K562 (cell line): Measurements from ENCODE around the gene SEC14L2. TPM values are rescaled to one million over a fixed set of nuclear protein-coding genes. Genes with fewer than 3 reads are reported as not detected.
A peak's percentile ranks its signal among the peaks of the same experiment; 100 is the strongest.

Experiments
- BRD9 ChIP-seq: fragments of 450-650 bp; IDR thresholded peaks from 2 replicates; pipeline ENCODE4 v1.6.1; 2018; ENCODE audit warnings: low read depth; ENCODE audit not compliant: partially characterized antibody
- CAMTA2 ChIP-seq: fragments of 250-450 bp; sonication (Bioruptor Pico); conservative IDR thresholded peaks from 2 replicates; pipeline ENCODE4 v1.5.1; 2022
- CBFA2T3 ChIP-seq: fragments of 450-650 bp; IDR thresholded peaks from 2 replicates; pipeline ENCODE4 v1.6.1; 2017
- CEBPG ChIP-seq, 3 experiments: fragments of 200-800 bp in 1 of 3; sonication (Bioruptor generic) in 1 of 3; sonication (generic) in 1 of 3; formaldehyde crosslinking in 1 of 3; IDR thresholded peaks in 2 of 3; conservative IDR thresholded peaks in 1 of 3; 2 replicates each; pipeline versions ENCODE4 v1.6.1 to v1.8.0; 2016 to 2022; ENCODE audit warnings: missing compliant biosample characterization in 2 of 3, missing genetic modification characterization in 2 of 3, mild to moderate bottlenecking in 1 of 3, missing genetic modification reagents in 1 of 3
- COPS2 ChIP-seq: fragments of 450-650 bp; conservative IDR thresholded peaks from 2 replicates; pipeline ENCODE4 v1.6.1; 2016; ENCODE audit warnings: mild to moderate bottlenecking, moderate library complexity
- GATAD2A ChIP-seq: fragments of 450-650 bp; IDR thresholded peaks from 2 replicates; pipeline ENCODE4 v1.6.1; 2017
- HDAC1 ChIP-seq, 2 experiments: fragments of 450-650 bp; IDR thresholded peaks; 2 replicates each; pipeline ENCODE4 v1.6.1; 2016 to 2017; ENCODE audit warnings: inconsistent platforms in 1 of 2, mild to moderate bottlenecking in 1 of 2, moderate library complexity in 1 of 2
- IFI16 ChIP-seq: fragments of 250-450 bp; sonication (Bioruptor Pico); IDR thresholded peaks from 2 replicates; pipeline ENCODE4 v2.1.2; 2022; ENCODE audit warnings: mild to moderate bottlenecking, inconsistent platforms
- KDM5B ChIP-seq: fragments of 200-600 bp; sonication (generic); IDR thresholded peaks from 2 replicates; pipeline ENCODE4 v1.6.1; 2012; ENCODE audit warnings: low read depth, mild to moderate bottlenecking, moderate library complexity, low read length, control low read depth, inconsistent platforms; ENCODE audit not compliant: insufficient replicate concordance
- MAFK ChIP-seq: IDR thresholded peaks from 2 replicates; pipeline ENCODE4 v1.6.1; 2011; ENCODE audit warnings: low read length, improper control_type of control experiment
- MAZ ChIP-seq, 2 experiments: fragments of 450-650 bp in 1 of 2; sonication (generic) in 1 of 2; formaldehyde crosslinking; IDR thresholded peaks in 1 of 2; conservative IDR thresholded peaks in 1 of 2; 2 replicates each; pipeline versions ENCODE4 v1.4.0 to v1.5.0; 2020; ENCODE audit warnings: mild to moderate bottlenecking in 1 of 2, missing genetic modification reagents in 1 of 2
- MLX ChIP-seq, 2 experiments: fragments of 450-650 bp in 1 of 2; sonication (generic) in 1 of 2; formaldehyde crosslinking; conservative IDR thresholded peaks; 2 replicates each; pipeline versions ENCODE4 v1.4.0 to v1.8.1; 2020 to 2022; ENCODE audit warnings: mild to moderate bottlenecking in 1 of 2, missing genetic modification reagents in 1 of 2
- MNT ChIP-seq, 2 experiments: fragments of 450-650 bp; conservative IDR thresholded peaks; 2 replicates each; pipeline ENCODE4 v1.6.1; 2017; ENCODE audit warnings: mild to moderate bottlenecking in 2 of 2, moderate library complexity in 2 of 2
- NCOR1 ChIP-seq: fragments of 450-650 bp; IDR thresholded peaks from 2 replicates; pipeline ENCODE4 v1.6.1; 2016; ENCODE audit warnings: mild to moderate bottlenecking, moderate library complexity
- NFE2L1 ChIP-seq: fragments of 450-650 bp; IDR thresholded peaks from 2 replicates; pipeline ENCODE4 v1.6.1; 2016; ENCODE audit warnings: missing genetic modification characterization, low read depth, mild to moderate bottlenecking, missing compliant biosample characterization, moderate library complexity, borderline replicate concordance
- NRF1 ChIP-seq, 2 experiments: fragments of 450-650 bp; IDR thresholded peaks in 1 of 2; conservative IDR thresholded peaks in 1 of 2; 2 replicates each; pipeline ENCODE4 v1.6.1; 2014; ENCODE audit warnings: mild to moderate bottlenecking in 2 of 2
- NUFIP1 ChIP-seq: fragments of 450-650 bp; IDR thresholded peaks from 2 replicates; pipeline ENCODE4 v1.6.1; 2018; ENCODE audit not compliant: partially characterized antibody
- RREB1 ChIP-seq: fragments of 250-450 bp; sonication (Bioruptor Pico); IDR thresholded peaks from 2 replicates; pipeline ENCODE4 v1.4.0; 2020
- SRSF9 ChIP-seq: fragments of 200-400 bp; formaldehyde crosslinking; IDR thresholded peaks from 2 replicates; pipeline ENCODE4 v1.6.1; 2017; ENCODE audit warnings: low read depth, low read length, borderline replicate concordance
- ZNF76 ChIP-seq: fragments of 250-450 bp; sonication (Bioruptor Pico); IDR thresholded peaks from 2 replicates; pipeline ENCODE4 v1.4.0; 2020; ENCODE audit warnings: mild to moderate bottlenecking, moderate library complexity, borderline replicate concordance
- polyA plus RNA-seq, 8 experiments: library from polyadenylated mRNA; depleted of rRNA in 4 of 8; stranded (reverse) in 5 of 8; unstranded in 3 of 8; fragments of >200 nt; fragmentation: Nextera tagmentation in 2 of 8; fragmentation: Illumina TruSeq in 1 of 8; extraction: Ambion mirVana in 2 of 8; extraction: Trizol in 1 of 8; gene quantifications; 2 replicates each; pipeline versions ENCODE4 v1.2.1 to v1.2.3, GENCODE V29; 2011 to 2014; ENCODE audit warnings: inconsistent platforms in 1 of 8, missing spikeins in 1 of 8
- total RNA-seq, 7 experiments: library from RNA; depleted of rRNA in 6 of 7; stranded (reverse); fragments of >200 nt in 6 of 7; fragmentation: Illumina TruSeq in 2 of 7; extraction: Trizol in 2 of 7; gene quantifications; 2 replicates each; pipeline versions ENCODE4 v1.2.1 to v1.2.3, GENCODE V29; 2011 to 2021; ENCODE audit warnings: low replicate concordance in 1 of 7

Gene SEC14L2
- total and polyA plus RNA-seq, 9 of the 15 experiments (the other 6 are each of a cell fraction or from before 2014, with no cell fraction given) = 0.03 to 0.17 (median 0.10) TPM

GRCh38 chr22:30423959-30424533 lies 27.2 kb downstream of the SEC14L2 start (continued):
- no peak for TF ChIP-seq RREB1 (CRISPR knock-in tag)
- TF ChIP-seq NRF1 (conservative IDR thresholded peaks at IDR 0.05 in 1 of 2, IDR thresholded peaks at IDR 0.05 in 1 of 2) = peak; percentile 94 to 95
- no peak for TF ChIP-seq NUFIP1
- no peak for TF ChIP-seq BRD9
- TF ChIP-seq NFE2L1 = no peak
- no peak for TF ChIP-seq CEBPG (CRISPR knock-in tag; IDR thresholded peaks at IDR 0.05)
- no peak for TF ChIP-seq CEBPG (tag; conservative IDR thresholded peaks at IDR 0.05 in 1 of 2, IDR thresholded peaks at IDR 0.05 in 1 of 2)
- peak; percentile 49 to 66; a peak in 3 of 4 replicates for TF ChIP-seq MAZ (CRISPR knock-in tag; conservative IDR thresholded peaks at IDR 0.05 in 1 of 2, IDR thresholded peaks at IDR 0.05 in 1 of 2)
- no peak for TF ChIP-seq CAMTA2 (CRISPR knock-in tag)
- no peak for TF ChIP-seq ZNF76 (CRISPR knock-in tag)
- TF ChIP-seq IFI16 = no peak
- 0 out of 2 replicates have a peak, but pooled peaks have one; percentile 8 for TF ChIP-seq CBFA2T3
- TF ChIP-seq MAFK = no peak
- no peak for TF ChIP-seq NCOR1
- TF ChIP-seq GATAD2A = no peak
- TF ChIP-seq COPS2 = no peak
- TF ChIP-seq MLX (CRISPR knock-in tag; conservative IDR thresholded peaks at IDR 0.05) = no peak
- no peak for TF ChIP-seq SRSF9
- TF ChIP-seq HDAC1 (IDR thresholded peaks at IDR 0.05) = peak in 1 of 2 experiments; percentile 41; a peak in 1 of 4 replicates
- no peak for TF ChIP-seq KDM5B
- peak; percentile 83 to 88 for TF ChIP-seq MNT (conservative IDR thresholded peaks at IDR 0.05)
